ENCODE data around the gene GNAQ. TPM values are rescaled to one million over a fixed set of nuclear protein-coding genes. Genes with fewer than 3 reads are reported as not detected.

Gene GNAQ
- total and polyA plus RNA-seq, 2 of the 13 experiments (the other 11 are each of a cell fraction or from before 2014, with no cell fraction given): 16.5 to 17.7 TPM

- TF ChIP-seq TFDP1 (CRISPR knock-in tag; IDR thresholded peaks at IDR 0.05; ENCODE audit: borderline replicate concordance) (no peak), ZNF883 (CRISPR knock-in tag; IDR thresholded peaks at IDR 0.05; ENCODE audit: not compliant biosample characterization) (no peak), SP140L (CRISPR knock-in tag; IDR thresholded peaks at IDR 0.05; ENCODE audit: borderline replicate concordance) (no peak), ZNF232 (CRISPR knock-in tag; IDR thresholded peaks at IDR 0.05; ENCODE audit: borderline replicate concordance) (no peak), HMG20B (CRISPR knock-in tag; conservative IDR thresholded peaks at IDR 0.05) (no peak)
- TF ChIP-seq, protein P1, sequence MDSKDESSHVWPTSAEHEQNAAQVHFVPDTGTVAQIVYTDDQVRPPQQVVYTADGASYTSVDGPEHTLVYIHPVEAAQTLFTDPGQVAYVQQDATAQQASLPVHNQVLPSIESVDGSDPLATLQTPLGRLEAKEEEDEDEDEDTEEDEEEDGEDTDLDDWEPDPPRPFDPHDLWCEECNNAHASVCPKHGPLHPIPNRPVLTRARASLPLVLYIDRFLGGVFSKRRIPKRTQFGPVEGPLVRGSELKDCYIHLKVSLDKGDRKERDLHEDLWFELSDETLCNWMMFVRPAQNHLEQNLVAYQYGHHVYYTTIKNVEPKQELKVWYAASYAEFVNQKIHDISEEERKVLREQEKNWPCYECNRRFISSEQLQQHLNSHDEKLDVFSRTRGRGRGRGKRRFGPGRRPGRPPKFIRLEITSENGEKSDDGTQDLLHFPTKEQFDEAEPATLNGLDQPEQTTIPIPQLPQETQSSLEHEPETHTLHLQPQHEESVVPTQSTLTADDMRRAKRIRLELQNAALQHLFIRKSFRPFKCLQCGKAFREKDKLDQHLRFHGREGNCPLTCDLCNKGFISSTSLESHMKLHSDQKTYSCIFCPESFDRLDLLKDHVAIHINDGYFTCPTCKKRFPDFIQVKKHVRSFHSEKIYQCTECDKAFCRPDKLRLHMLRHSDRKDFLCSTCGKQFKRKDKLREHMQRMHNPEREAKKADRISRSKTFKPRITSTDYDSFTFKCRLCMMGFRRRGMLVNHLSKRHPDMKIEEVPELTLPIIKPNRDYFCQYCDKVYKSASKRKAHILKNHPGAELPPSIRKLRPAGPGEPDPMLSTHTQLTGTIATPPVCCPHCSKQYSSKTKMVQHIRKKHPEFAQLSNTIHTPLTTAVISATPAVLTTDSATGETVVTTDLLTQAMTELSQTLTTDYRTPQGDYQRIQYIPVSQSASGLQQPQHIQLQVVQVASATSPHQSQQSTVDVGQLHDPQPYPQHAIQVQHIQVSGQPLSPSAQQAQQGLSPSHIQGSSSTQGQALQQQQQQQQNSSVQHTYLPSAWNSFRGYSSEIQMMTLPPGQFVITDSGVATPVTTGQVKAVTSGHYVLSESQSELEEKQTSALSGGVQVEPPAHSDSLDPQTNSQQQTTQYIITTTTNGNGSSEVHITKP (CRISPR knock-in tag; IDR thresholded peaks at IDR 0.05; ENCODE audit: low read depth): no peak
- TF ChIP-seq, protein P2, sequence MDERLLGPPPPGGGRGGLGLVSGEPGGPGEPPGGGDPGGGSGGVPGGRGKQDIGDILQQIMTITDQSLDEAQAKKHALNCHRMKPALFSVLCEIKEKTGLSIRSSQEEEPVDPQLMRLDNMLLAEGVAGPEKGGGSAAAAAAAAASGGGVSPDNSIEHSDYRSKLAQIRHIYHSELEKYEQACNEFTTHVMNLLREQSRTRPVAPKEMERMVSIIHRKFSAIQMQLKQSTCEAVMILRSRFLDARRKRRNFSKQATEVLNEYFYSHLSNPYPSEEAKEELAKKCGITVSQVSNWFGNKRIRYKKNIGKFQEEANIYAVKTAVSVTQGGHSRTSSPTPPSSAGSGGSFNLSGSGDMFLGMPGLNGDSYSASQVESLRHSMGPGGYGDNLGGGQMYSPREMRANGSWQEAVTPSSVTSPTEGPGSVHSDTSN (CRISPR knock-in tag; IDR thresholded peaks at IDR 0.05): no peak
- TF ChIP-seq, protein P3, sequence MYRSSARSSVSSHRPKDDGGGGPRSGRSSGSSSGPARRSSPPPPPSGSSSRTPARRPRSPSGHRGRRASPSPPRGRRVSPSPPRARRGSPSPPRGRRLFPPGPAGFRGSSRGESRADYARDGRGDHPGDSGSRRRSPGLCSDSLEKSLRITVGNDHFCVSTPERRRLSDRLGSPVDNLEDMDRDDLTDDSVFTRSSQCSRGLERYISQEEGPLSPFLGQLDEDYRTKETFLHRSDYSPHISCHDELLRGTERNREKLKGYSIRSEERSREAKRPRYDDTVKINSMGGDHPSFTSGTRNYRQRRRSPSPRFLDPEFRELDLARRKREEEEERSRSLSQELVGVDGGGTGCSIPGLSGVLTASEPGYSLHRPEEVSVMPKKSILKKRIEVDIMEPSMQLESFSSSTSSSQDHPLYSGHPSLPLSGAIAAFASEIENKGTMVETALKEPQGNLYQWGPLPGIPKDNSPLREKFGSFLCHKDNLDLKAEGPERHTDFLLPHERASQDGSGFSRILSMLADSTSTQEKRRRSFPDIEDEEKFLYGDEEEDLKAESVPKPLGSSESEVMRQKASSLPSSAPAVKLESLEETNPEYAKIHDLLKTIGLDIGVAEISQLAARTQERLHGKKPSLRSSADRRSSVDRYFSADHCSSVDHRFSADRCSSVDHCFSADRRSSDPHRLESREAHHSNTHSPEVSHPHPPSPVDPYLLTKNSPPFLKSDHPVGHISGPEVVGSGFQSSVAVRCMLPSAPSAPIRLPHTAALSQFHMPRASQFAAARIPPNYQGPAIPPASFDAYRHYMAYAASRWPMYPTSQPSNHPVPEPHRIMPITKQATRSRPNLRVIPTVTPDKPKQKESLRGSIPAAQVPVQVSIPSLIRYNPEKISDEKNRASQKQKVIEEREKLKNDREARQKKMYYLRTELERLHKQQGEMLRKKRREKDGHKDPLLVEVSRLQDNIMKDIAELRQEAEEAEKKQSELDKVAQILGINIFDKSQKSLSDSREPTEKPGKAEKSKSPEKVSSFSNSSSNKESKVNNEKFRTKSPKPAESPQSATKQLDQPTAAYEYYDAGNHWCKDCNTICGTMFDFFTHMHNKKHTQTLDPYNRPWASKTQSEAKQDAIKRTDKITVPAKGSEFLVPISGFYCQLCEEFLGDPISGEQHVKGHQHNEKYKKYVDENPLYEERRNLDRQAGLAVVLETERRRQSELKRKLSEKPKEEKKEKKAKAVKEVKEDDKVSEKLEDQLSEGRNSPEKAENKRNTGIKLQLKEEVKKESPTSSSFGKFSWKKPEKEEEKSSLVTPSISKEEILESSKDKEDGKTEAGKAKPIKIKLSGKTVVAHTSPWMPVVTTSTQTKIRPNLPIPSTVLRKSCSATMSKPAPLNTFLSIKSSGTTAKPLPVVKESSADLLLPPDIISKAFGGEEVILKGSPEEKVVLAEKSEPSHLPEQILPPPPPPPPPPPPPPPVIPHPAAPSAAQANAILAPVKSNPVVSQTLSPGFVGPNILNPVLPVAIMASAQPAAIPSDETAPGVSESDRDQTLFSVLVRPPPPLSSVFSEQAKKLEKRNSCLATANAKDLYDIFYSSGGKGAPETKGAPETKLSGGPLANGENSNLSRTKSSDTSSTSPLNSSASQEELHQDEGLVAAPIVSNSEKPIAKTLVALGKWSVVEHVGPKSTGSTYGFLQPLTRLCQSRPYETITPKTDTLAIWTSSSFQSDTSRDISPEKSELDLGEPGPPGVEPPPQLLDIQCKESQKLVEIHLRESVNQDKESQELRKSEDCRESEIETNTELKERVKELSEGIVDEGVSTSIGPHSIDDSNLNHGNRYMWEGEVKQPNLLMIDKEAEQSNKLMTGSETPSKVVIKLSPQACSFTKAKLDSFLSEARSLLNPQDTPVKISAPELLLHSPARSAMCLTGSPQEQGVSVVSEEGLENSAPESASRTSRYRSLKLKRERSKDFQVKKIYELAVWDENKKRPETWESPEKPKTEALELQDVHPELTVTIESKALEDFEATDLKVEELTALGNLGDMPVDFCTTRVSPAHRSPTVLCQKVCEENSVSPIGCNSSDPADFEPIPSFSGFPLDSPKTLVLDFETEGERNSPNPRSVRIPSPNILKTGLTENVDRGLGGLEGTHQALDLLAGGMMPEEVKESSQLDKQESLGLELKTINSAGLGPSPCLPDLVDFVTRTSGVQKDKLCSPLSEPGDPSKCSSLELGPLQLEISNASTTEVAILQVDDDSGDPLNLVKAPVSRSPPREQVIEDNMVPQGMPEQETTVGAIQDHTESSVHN (CRISPR knock-in tag; IDR thresholded peaks at IDR 0.05): no peak
- TF ChIP-seq, protein P4, sequence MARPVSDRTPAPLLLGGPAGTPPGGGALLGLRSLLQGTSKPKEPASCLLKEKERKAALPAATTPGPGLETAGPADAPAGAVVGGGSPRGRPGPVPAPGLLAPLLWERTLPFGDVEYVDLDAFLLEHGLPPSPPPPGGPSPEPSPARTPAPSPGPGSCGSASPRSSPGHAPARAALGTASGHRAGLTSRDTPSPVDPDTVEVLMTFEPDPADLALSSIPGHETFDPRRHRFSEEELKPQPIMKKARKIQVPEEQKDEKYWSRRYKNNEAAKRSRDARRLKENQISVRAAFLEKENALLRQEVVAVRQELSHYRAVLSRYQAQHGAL (CRISPR knock-in tag; IDR thresholded peaks at IDR 0.05; ENCODE audit: not compliant biosample characterization): no peak
- TF ChIP-seq, protein P5, sequence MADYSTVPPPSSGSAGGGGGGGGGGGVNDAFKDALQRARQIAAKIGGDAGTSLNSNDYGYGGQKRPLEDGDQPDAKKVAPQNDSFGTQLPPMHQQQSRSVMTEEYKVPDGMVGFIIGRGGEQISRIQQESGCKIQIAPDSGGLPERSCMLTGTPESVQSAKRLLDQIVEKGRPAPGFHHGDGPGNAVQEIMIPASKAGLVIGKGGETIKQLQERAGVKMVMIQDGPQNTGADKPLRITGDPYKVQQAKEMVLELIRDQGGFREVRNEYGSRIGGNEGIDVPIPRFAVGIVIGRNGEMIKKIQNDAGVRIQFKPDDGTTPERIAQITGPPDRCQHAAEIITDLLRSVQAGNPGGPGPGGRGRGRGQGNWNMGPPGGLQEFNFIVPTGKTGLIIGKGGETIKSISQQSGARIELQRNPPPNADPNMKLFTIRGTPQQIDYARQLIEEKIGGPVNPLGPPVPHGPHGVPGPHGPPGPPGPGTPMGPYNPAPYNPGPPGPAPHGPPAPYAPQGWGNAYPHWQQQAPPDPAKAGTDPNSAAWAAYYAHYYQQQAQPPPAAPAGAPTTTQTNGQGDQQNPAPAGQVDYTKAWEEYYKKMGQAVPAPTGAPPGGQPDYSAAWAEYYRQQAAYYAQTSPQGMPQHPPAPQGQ (CRISPR knock-in tag; IDR thresholded peaks at IDR 0.05; ENCODE audit: borderline replicate concordance): no peak
Measured at GRCh38 chr9:78004478-78005229, 27.0 kb downstream of the GNAQ start (continued).

All from HepG2 (cell line).